Lower leg skin (tissue), 4 donors: ENCODE measurements around the gene DNAH7. TPM values are rescaled to one million over a fixed set of nuclear protein-coding genes. Genes with fewer than 3 reads are reported as not detected.

Source experiments
- DNase-seq, 2 donors: peaks; one replicate each; pipeline ENCODE4 v3.0.0-alpha.2; 2019; ENCODE audit warnings: low spot score in 2 of 2
- H3K4me3 ChIP-seq: fragments of 200-600 bp; sonication (generic); 2 replicates; pipeline ENCODE4 v1.5.1; 2017; ENCODE audit warnings: mild to moderate bottlenecking, low read depth; ENCODE audit not compliant: poor library complexity, severe bottlenecking
- CTCF ChIP-seq, 3 donors: fragments of 450-650 bp; IDR thresholded peaks; one replicate each; pipeline ENCODE4 v1.5.1; 2016; ENCODE audit warnings: antibody characterized with exemption in 3 of 3, mild to moderate bottlenecking in 3 of 3, moderate library complexity in 2 of 3
- POLR2A ChIP-seq, 2 donors: fragments of 450-650 bp; IDR thresholded peaks; one replicate each; pipeline ENCODE4 v1.6.1; 2016 to 2017; ENCODE audit warnings: antibody characterized with exemption in 2 of 2, mild to moderate bottlenecking in 1 of 2, moderate library complexity in 1 of 2
- WGBS, 2 donors: methylation state at CpG; one replicate each; pipeline ENCODE4 v1.1.5; 2018; 5-methylcytosine and 5-hydroxymethylcytosine counted together
- intact Hi-C: fragments of 100-400 bp; cut with DNase I; formaldehyde crosslinking; loops from one replicate; pipeline ENCODE4 v1.15.0; 2023; ENCODE audit warnings: low total_unique reads
- total RNA-seq, 4 donors: library from RNA; depleted of rRNA; stranded (reverse); fragments of >200 nt; gene quantifications; one replicate each; pipeline ENCODE4 v1.1.0, GENCODE V29; 2016

The DNAH7 gene
- total RNA-seq, 4 donors from 2014 or later, result 0.08 to 0.34 (median 0.17) TPM

DNA sequence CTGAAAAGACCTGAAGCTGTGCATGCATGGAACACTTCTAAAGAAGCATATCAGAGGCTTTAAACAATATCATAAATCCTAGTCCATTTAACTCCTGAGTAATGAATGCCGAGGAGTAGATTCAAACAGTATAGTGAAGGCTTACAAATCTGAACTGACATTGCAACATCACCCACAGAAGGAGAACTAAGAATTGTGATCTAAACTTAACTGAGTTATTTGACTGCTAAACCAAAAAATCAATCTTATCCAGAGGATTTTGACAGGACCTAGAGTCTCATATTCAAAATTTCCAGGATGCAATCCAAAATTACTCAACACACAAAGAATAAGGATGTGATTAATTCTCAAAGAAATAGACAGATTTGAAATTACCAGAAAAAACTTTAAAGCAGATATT, 230.6 kb downstream of the DNAH7 start:
- 43 to 60% methylated on average over 1 of the region's 1 CpG for WGBS, 2 donors
- TF ChIP-seq CTCF (IDR thresholded peaks at IDR 0.05) (no peak), POLR2A (IDR thresholded peaks at IDR 0.05) (no peak)
- H3K4me3 ChIP-seq, result no peak overlapping the region
- intact Hi-C loops, result no loop called here
- DNase-seq, result no peak

DNA sequence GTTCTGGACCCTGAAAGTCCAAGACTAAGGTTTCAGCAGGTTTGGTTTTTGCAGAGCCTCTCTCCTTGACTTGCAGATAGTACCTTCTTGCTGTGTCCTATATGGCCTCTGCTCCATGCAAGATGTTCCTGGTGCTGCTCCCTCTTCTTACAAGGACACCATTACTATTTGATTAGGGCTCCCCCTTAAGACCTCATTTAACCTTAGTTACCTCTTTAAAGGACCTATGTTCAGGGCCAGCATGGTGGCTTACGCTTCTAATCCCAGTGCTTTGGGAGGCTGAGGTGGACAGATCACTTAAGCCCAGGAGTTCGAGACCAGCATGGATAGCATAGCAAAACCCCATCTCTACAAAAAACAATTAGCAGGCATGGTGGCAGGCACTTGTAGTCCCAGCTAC, 232.6 kb downstream of the DNAH7 start:
- no peak overlapping the region for H3K4me3 ChIP-seq
- no peak for DNase-seq
- WGBS, 2 donors, result 97 to 100% methylated on average over 2 of the region's 2 CpGs
- TF ChIP-seq CTCF (IDR thresholded peaks at IDR 0.05), result no peak
- TF ChIP-seq POLR2A (IDR thresholded peaks at IDR 0.05), result no peak
- intact Hi-C loops, result no loop called here

GRCh38 chr2:195834836-195835235, 233.8 kb downstream of the DNAH7 start:
- H3K4me3 ChIP-seq, result no peak overlapping the region
- no peak for TF ChIP-seq CTCF (IDR thresholded peaks at IDR 0.05)
- no peak for TF ChIP-seq POLR2A (IDR thresholded peaks at IDR 0.05)
- DNase-seq, result no peak
- intact Hi-C loops, result no loop called here
- WGBS, 2 donors, result 91 to 92% methylated on average over 1 of the region's 1 CpG

- TF ChIP-seq CTCF (IDR thresholded peaks at IDR 0.05), result no peak
- TF ChIP-seq POLR2A (IDR thresholded peaks at IDR 0.05), result no peak
Measured at GRCh38 chr2:195830968-195831950, 237.4 kb downstream of the DNAH7 start.

GRCh38 chr2:195824478-195824877, 244.2 kb downstream of the DNAH7 start:
- DNase-seq, result no peak
- H3K4me3 ChIP-seq, result no peak overlapping the region
- intact Hi-C loops, result no loop called here
- no peak for TF ChIP-seq POLR2A (IDR thresholded peaks at IDR 0.05)
- TF ChIP-seq CTCF (IDR thresholded peaks at IDR 0.05), result no peak
- WGBS, 2 donors, result 95 to 97% methylated on average over 2 of the region's 2 CpGs

More at GRCh38 chr2:195830968-195831950, 237.4 kb downstream of the DNAH7 start:
- intact Hi-C loops, result no loop called here
- H3K4me3 ChIP-seq, result no peak overlapping the region
- 59 to 65% methylated on average over 3 of the region's 3 CpGs for WGBS, 2 donors
- no peak for DNase-seq
